GM10248 (cell line): Measurements from ENCODE around the gene BRPF3.

Experiments
- CTCF ChIA-PET: fragments of 300-600 bp; sonication (Branson Sonifier 250); formaldehyde crosslinking; extraction: SDS; loops from one replicate; lab custom pipeline; 2021; ENCODE audit warnings: antibody characterized with exemption; lab: Yijun Ruan, JAX
- POLR2A ChIA-PET: fragments of 350-650 bp; sonication (Branson Sonifier 250); formaldehyde crosslinking; extraction: SDS; loops from one replicate; lab custom pipeline; 2020; ENCODE audit warnings: antibody characterized with exemption; lab: Yijun Ruan, JAX
- DNase-seq: peaks from one replicate; pipeline ENCODE4 v3.0.0; 2012; ENCODE audit errors: extremely low spot score
- TF ChIP-seq, protein P1 (sequence below): IDR thresholded peaks from 2 replicates; pipeline ENCODE4 v1.5.1; 2012; ENCODE audit warnings: mild to moderate bottlenecking, low read depth; ENCODE audit errors: extremely low read depth, missing control alignments, control extremely low read depth

The BRPF3 gene

DNA sequence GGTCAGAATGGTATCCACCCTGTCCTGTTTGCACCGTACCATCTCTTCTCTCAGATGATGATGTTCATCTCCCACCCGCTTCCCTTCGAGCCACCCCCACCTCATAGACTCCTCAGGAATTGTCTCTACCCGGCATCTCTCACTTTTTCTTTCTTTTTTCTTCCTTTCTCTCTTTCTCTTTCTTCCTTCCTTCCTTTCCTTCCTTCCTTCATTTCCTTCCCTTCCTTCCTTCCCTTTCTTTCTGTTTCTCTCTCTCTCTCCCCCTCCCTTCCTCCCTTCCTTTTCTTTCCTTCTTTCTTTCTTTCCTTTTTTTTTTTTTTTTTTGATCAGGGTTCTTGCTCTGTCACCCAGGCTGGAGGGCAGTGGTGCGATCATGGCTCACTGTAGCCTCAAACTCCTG lies 45.6 kb downstream of the BRPF3 start:
- no peak for DNase-seq
- ChIA-PET POLR2A (no interaction called here), CTCF (interaction anchor here (1.6 to 2.4 kb wide), 2 partner anchors 11 to 59 kb away, joined by 3 to 7 read pairs; no protein-coding TSS in a partner anchor)
- TF ChIP-seq, protein P1, sequence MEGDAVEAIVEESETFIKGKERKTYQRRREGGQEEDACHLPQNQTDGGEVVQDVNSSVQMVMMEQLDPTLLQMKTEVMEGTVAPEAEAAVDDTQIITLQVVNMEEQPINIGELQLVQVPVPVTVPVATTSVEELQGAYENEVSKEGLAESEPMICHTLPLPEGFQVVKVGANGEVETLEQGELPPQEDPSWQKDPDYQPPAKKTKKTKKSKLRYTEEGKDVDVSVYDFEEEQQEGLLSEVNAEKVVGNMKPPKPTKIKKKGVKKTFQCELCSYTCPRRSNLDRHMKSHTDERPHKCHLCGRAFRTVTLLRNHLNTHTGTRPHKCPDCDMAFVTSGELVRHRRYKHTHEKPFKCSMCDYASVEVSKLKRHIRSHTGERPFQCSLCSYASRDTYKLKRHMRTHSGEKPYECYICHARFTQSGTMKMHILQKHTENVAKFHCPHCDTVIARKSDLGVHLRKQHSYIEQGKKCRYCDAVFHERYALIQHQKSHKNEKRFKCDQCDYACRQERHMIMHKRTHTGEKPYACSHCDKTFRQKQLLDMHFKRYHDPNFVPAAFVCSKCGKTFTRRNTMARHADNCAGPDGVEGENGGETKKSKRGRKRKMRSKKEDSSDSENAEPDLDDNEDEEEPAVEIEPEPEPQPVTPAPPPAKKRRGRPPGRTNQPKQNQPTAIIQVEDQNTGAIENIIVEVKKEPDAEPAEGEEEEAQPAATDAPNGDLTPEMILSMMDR = no peak

DNA sequence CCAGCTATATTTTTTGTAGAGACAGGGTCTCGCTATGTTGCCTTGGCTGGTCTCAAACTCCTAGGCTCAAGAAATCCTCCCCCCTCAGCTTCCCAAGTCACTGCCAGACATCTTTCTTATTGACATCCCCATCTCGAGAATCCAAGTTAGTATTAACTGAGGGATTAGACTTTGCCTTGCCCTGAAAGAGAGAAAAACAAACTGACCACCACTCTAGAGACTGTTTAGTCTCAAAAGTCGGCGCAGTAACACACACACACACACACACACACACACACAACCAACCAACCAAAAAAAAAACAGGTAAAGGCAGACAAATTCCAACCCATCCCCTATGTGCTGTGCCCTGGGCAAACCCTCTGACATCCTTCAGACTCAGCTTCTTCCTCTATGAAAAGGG lies 46.1 kb downstream of the BRPF3 start:
- CTCF ChIA-PET = interaction anchor here (1.3 to 2.4 kb wide), 3 partner anchors 11 to 59 kb away, joined by 3 to 7 read pairs (median 4); no protein-coding TSS in a partner anchor
- DNase-seq = no peak
- POLR2A ChIA-PET = no interaction called here
- TF ChIP-seq, protein P1 = no peak

DNA sequence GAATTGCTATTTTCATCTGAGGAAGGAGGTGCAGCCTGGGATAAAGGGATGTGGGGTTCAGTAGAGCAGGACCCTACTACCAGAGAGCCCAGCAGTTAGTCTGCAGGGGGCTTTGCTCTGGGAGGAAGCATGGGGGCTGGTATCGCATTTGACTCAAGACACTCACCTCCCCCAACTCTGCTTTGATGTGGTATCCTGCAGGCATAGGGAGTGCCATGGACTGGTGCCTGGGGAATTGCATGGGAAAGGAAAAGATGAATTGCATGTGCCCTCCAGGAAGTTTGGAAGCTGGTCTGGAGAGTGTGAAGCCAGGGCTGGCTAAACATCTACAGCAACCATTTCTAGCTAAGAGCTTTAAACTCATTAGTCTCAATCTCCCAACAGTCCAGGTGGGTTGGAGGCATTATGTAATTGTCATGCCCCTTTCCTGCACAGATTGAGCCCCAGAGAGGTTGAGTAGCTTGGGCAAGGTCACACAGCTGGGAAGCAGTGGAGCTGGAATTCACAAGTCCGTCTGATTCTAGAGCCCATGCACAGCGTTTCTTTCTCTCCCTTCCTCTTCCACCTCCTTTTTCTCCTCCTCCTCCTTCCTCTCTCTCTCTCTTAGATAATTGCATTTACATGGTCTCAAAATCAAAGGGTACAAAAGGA lies 47.1 kb downstream of the BRPF3 start:
- TF ChIP-seq, protein P1 = no peak
- no peak for DNase-seq
- ChIA-PET POLR2A (no interaction called here), CTCF (interaction anchor here (1.3 to 2.4 kb wide), 4 partner anchors 9 to 58 kb away, joined by 3 to 7 read pairs (median 4); no protein-coding TSS in a partner anchor)

DNA sequence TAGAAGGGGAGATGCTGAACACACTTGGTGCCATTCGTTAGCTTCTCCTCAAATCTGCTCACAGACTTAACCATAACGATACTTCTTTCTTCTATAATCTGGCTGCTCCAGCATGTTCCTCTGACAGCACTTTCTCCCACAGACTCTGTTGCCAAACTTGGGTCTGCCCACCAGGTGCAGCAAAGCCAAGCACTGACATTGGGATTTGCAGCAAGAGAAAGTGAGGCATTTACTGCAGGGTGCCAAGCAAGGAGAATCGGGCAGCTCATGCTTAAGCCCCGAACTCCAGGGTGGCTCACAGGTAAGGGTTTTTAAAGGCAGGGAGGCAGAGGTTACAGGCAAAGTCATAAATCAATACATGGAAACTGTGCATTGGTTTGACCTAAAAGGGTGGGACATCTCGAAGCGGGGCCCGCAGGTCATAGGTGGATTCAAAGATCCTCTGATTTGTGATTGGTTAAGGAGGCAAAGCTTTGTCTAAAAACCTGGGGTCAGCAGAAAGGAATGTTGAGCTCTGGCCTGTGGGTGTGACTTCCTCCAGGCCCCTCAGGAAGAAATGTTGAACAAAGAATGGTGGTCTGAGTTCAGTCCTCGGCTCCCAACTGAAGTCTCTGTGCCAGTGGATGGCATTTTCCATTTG lies 48.2 kb downstream of the BRPF3 start:
- TF ChIP-seq, protein P1 = no peak
- DNase-seq = no peak
- POLR2A ChIA-PET = no interaction called here
- CTCF ChIA-PET = interaction anchor here (0.9 kb wide), 1 partner anchor 41 kb away, joined by 3 read pairs; no protein-coding TSS in a partner anchor

DNA sequence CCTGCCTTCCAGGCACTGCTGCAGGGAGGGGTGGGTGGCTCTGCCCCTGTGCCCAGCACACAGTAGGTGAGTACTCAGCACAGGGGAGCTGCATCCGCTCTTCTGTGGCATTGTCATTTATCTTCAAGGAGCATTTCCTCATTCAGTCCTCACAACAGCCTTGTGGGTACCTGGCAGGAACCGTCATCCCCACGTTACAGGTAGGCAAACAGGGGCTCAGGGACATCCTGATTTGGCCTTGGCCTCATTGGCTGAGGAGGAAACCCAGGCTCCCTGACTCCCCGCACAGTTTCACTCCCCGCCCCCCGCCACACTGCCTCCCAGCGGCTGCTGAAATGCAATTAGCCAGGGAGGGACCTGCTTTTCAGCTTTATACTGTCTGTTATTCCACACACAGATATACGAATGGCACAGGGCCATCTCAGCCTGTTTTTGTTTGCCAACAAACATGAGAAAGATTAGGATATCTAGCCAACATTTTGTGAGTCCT lies 49.1 kb downstream of the BRPF3 start:
- TF ChIP-seq, protein P1 = peak; percentile 27
- CTCF ChIA-PET = interaction anchor here (0.9 kb wide), 1 partner anchor 40 kb away, joined by 3 read pairs; no protein-coding TSS in a partner anchor
- POLR2A ChIA-PET = no interaction called here
- no peak for DNase-seq

DNA sequence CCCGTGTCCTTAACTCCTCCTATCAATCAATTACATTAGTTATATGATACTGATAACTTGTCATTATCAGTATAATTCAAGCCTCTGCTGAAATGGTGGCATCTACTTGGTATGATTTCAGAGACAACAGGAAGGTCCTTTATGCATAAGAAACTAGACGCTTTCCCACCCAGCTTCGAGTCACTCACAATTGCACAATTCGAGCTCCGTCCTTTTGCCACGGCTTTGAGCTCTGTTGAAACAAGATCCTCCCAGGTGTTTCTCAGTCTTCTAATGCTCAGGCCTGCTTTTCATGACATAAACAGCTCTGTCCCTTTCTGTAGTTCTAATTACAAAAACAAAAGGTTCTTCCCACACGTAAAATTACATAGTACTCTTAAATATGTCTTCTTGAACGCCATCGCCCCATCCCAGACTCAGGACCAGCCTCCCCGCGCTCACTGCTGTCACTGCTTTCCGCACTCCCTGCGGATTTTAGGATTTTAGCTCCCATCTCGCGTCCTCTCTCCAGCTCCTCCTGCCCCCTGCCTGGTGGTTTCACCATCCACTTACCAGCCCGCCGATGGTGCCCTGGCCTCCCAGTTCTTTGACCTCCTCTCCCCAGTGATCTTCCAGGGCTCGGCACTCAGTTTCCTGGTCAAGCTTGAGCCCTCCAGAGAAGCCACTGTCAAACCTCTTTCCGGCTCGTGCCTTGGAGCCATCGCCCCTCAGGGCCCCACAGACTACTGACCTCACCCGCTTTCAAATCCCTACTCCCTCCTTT lies 50.1 kb downstream of the BRPF3 start:
- POLR2A ChIA-PET = no interaction called here
- TF ChIP-seq, protein P1 = no peak
- CTCF ChIA-PET = no interaction called here
- DNase-seq = no peak
